H1 (cell line): ENCODE data around the gene USP30. TPM values are rescaled to one million over a fixed set of nuclear protein-coding genes. Genes with fewer than 3 reads are reported as not detected.

Experiments
- HDAC6 ChIP-seq: IDR thresholded peaks from one replicate; pipeline ENCODE4 v1.7.1; 2012; ENCODE audit warnings: low read depth, mild to moderate bottlenecking, inconsistent platforms, low read length, moderate library complexity
- RBBP5 ChIP-seq: IDR thresholded peaks from 2 replicates; pipeline ENCODE4 v1.7.1; 2012; ENCODE audit warnings: low read depth, mild to moderate bottlenecking, inconsistent platforms, low read length, moderate library complexity, borderline replicate concordance
- SRF ChIP-seq: IDR thresholded peaks from 2 replicates; pipeline ENCODE4 v1.6.1; 2011; ENCODE audit warnings: mild to moderate bottlenecking, low read depth, low read length, moderate library complexity
- polyA plus RNA-seq, 7 experiments: library from polyadenylated mRNA; depleted of rRNA in 3 of 7; stranded (reverse) in 5 of 7; unstranded in 2 of 7; fragments of >200 nt in 5 of 7; fragments of 200-250 nt in 2 of 7; gene quantifications; 1 replicate in 5 of 7; 2 replicates in 1 of 7; 4 replicates in 1 of 7; pipeline versions ENCODE4 v1.2.1 to v1.2.3, GENCODE V29; 2011 to 2013; ENCODE audit warnings: missing spikeins in 2 of 7, mixed read lengths in 2 of 7
- total RNA-seq: library from RNA; stranded (reverse); fragmentation: NEBNext Ultra II Directional; extraction: Animal tissue kit (Norgen Biotek cat#: 25700); gene quantifications from 2 replicates; pipeline ENCODE4 v1.2.1, GENCODE V29; 2021
- TF ChIP-seq, protein P1 (sequence below), 3 experiments: IDR thresholded peaks; 1 replicate in 2 of 3; 2 replicates in 1 of 3; pipeline versions ENCODE4 v1.5.1 to v1.6.1; 2011; ENCODE audit warnings: low read length in 3 of 3, mild to moderate bottlenecking in 3 of 3, inconsistent platforms in 2 of 3, low read depth in 1 of 3, moderate library complexity in 1 of 3; ENCODE audit not compliant: insufficient read depth in 1 of 3; ENCODE audit errors: control extremely low read depth in 1 of 3

Gene USP30
- total and polyA plus RNA-seq, 2 of the 8 experiments (the other 6 are each of a cell fraction or from before 2014, with no cell fraction given), result 7.0 to 12.2 TPM

DNA sequence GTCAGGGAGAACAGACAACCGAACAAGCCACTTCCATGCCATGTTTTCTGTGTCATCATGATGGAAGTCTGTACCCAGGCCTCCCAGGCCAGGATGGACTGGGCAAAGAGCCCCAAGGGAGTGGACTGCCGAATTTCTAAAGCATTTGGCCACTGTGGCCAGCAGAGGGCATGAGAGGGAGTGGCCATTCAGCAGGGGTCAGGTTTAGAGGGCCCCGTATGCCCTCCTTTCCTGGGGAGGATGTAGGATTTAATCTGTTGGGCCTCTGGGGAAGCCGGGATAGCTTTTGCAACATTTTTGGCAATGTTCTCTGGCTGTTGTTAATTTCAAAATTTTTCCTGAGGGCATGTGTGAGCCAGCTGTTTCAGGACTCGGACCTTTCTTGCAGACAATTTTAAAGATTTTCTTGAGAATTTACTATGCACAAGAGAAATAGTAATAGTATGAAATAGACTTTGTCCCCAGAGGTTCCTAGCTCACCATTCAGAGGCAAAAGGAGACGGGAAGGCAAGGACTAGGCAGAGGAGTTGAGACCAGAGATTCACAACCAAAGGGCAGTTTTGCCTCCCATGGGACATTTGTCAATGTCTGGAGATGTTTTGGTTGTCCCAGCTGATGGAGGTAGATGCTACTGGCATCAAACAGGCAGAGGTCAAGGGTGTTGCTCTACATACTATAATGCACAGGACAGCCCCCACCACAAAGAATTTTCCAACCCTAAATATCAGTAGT, 82.0 kb downstream of the USP30 start (continued):
- TF ChIP-seq, protein P1, sequence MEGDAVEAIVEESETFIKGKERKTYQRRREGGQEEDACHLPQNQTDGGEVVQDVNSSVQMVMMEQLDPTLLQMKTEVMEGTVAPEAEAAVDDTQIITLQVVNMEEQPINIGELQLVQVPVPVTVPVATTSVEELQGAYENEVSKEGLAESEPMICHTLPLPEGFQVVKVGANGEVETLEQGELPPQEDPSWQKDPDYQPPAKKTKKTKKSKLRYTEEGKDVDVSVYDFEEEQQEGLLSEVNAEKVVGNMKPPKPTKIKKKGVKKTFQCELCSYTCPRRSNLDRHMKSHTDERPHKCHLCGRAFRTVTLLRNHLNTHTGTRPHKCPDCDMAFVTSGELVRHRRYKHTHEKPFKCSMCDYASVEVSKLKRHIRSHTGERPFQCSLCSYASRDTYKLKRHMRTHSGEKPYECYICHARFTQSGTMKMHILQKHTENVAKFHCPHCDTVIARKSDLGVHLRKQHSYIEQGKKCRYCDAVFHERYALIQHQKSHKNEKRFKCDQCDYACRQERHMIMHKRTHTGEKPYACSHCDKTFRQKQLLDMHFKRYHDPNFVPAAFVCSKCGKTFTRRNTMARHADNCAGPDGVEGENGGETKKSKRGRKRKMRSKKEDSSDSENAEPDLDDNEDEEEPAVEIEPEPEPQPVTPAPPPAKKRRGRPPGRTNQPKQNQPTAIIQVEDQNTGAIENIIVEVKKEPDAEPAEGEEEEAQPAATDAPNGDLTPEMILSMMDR (IDR thresholded peaks at IDR 0.05; ENCODE audit: control extremely low read depth in 1 of 3, insufficient read depth in 1 of 3, low read depth in 1 of 3, low read length in 3 of 3), result peak; percentile 74 to 79 (median 75)
- TF ChIP-seq SRF, result no peak
- TF ChIP-seq HDAC6, result no peak
- TF ChIP-seq RBBP5, result no peak
